ENCODE data around the gene PTPRF. TPM values are rescaled to one million over a fixed set of nuclear protein-coding genes. Genes with fewer than 3 reads are reported as not detected.

PTPRF gene
- total and polyA plus RNA-seq, 9 donors: 24.4 to 165 (median 76.8) TPM

DNA sequence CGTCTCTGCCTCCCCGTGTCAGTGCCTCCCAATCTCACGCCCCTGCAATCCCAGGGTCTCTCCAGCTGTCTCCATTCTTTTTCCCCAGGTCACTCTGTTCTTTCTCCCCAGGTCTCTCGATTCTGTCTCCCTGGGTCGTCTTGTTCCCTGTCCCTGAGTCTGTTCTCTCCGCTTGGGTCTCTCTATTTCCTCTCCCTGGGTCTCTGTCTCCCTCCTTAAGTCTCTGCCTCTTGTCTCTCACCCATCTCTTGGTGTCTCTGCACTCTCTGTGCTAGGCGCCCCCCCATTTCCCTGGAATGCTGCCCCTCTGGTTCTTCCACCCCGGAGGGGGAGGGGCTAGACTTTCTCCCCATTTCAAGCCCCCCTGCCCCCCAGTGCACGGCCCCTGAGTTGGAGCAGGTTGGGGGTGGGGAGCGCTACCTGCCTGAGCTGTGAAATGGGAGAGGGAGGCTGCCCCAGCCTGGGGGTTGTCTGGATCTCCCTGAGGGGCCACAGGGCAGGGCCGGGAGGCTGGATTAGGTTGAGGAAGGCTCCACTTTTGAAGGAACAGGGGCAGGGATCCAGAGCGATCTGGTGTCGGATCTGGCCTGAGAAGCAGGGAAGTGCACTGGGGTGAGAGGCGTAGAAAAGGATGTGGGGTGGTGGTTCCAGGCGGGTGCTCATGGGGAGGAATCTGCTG, 1.4 kb downstream of the PTPRF start:
- DNase-seq: peak in 1 of 5 donors; percentile 16
- no peaks in the 10 kb centered on the region for H3K36me3 ChIP-seq
- H3K27me3 ChIP-seq: no peaks in the 10 kb centered on the region
- peak overlapping the region; percentile 36 to 64 for H3K27ac ChIP-seq
- intact Hi-C loops (cut with DNase I): loop anchor here (2.0 to 10.0 kb wide), 9 partner anchors 35 to 403 kb away; partner anchors contain the start of genes KDM4A (in 2 of the 4), ST3GAL3 (in 2 of the 4) and ARTN (in 1 of the 4)
- H3K9me3 ChIP-seq: no peaks in the 10 kb centered on the region
- TF ChIP-seq POLR2A (IDR thresholded peaks at IDR 0.05) (no peak), CTCF (IDR thresholded peaks at IDR 0.05) (no peak), EP300 (IDR thresholded peaks at IDR 0.05) (no peak)
- peaks cover 5% of the 10 kb centered on the region for H3K4me1 ChIP-seq (ENCODE audit: insufficient read depth)
- peak overlapping the region; percentile 95 for H3K4me3 ChIP-seq
- 20 to 27% (median 24%) methylated on average over 15 of the region's 15 CpGs for WGBS, 3 donors

DNA sequence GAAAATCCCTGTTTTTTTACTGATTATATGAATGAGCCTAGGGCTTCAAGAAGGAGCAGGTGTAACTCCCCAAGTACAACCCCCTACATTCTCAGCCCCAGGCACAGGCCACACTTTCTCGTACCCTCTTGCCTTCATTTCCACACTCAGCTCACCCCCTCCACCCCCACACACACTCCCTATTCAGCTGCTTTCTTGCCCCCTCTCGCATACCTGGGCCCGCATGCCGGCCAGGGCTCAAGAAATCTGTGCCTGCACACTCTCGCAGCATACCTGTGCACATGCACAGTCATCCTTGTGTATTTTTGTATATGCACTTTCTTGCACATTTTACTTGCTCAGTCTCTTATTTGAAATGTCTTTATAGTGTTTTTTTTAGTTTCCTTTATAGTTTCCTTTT, 2.0 kb downstream of the PTPRF start:
- H3K4me3 ChIP-seq: no peak overlapping the region

DNA sequence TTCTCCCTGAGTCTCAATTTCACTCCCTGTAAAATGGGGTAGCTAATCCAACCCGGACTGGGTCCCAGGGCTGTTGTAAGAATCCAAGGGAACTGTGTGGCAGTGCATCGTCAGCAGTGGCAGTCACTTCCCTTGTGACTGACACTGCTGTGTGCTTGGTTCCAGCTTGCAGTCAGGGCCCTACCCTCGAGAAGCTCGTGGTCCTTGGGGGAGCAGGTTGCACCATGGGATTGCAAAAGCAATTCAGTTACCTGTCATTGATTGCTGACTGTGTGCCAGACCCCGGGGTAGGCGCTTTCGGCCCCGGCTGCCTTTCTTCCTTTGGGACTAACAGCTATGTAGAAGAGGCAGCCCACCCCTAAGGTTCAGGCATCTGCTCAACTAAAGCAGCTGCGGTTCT, 2.9 kb downstream of the PTPRF start:
- no peak for TF ChIP-seq EP300 (IDR thresholded peaks at IDR 0.05)
- no peak for TF ChIP-seq POLR2A (IDR thresholded peaks at IDR 0.05)
- TF ChIP-seq CTCF (IDR thresholded peaks at IDR 0.05): no peak
- intact Hi-C loops (cut with DNase I): loop anchor here (5.0 to 10.0 kb wide), 8 partner anchors 34 to 401 kb away; partner anchors contain the start of genes ST3GAL3 (in 2 of the 4), ARTN (in 1 of the 4) and KDM4A (in 1 of the 4)
- no peak overlapping the region for H3K27ac ChIP-seq
- no peak for DNase-seq
- no peak overlapping the region for H3K4me3 ChIP-seq
- no peaks in the 10 kb centered on the region for H3K9me3 ChIP-seq
- H3K27me3 ChIP-seq: no peaks in the 10 kb centered on the region
- peaks cover 5% of the 10 kb centered on the region for H3K4me1 ChIP-seq (ENCODE audit: insufficient read depth)
- H3K36me3 ChIP-seq: no peaks in the 10 kb centered on the region
- WGBS, 3 donors: 79 to 86% (median 81%) methylated on average over 9 of the region's 9 CpGs

More for the DNA sequence above, 2.0 kb downstream of the PTPRF start:
- 85 to 87% (median 86%) methylated on average over 5 of the region's 5 CpGs for WGBS, 3 donors
- Histone ChIP-seq H3K27me3 (no peaks in the 10 kb centered on the region), H3K27ac (peak overlapping the region in 1 of 2 donors; percentile 36), H3K4me1 (ENCODE audit: insufficient read depth) (peaks cover 5% of the 10 kb centered on the region), H3K36me3 (no peaks in the 10 kb centered on the region), H3K9me3 (no peaks in the 10 kb centered on the region)
- TF ChIP-seq EP300 (IDR thresholded peaks at IDR 0.05) (no peak), CTCF (IDR thresholded peaks at IDR 0.05) (no peak), POLR2A (IDR thresholded peaks at IDR 0.05) (no peak)
- DNase-seq: no peak
- intact Hi-C loops (cut with DNase I): loop anchor here (5.0 to 10.0 kb wide), 8 partner anchors 35 to 402 kb away; partner anchors contain the start of genes ST3GAL3 (in 2 of the 4), ARTN (in 1 of the 4) and KDM4A (in 1 of the 4)

DNA sequence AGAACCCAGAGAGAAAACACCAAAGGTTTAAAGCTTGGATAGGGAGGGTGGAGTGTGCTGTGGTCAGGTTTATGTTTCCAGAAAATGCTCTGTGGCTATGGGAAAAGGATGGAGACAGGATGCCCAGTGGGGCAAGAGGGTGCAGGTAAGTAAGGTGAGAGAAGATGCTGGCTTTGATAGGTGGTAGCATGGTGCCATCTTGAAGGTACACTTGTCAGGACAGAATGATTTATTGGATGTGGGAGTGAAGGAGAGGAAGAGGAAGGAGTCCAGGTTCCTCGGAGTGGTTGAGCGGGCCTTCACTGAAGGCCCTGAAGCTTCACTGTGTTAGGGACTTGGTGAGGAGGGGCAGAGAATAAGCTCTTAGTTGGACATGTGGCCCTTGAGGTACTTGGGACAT, 3.6 kb downstream of the PTPRF start:
- intact Hi-C loops (cut with DNase I): loop anchor here (5.0 to 10.0 kb wide), 8 partner anchors 33 to 401 kb away; partner anchors contain the start of genes ST3GAL3 (in 2 of the 4), ARTN (in 1 of the 4) and KDM4A (in 1 of the 4)
- WGBS, 3 donors: 81 to 87% (median 82%) methylated on average over 2 of the region's 2 CpGs
- no peaks in the 10 kb centered on the region for H3K36me3 ChIP-seq
- H3K4me1 ChIP-seq (ENCODE audit: insufficient read depth): peaks cover 5% of the 10 kb centered on the region
- H3K9me3 ChIP-seq: no peaks in the 10 kb centered on the region
- no peak overlapping the region for H3K4me3 ChIP-seq
- H3K27ac ChIP-seq: no peak overlapping the region
- peak in 1 of 5 donors; percentile 3 for DNase-seq
- no peak for TF ChIP-seq CTCF (IDR thresholded peaks at IDR 0.05)
- H3K27me3 ChIP-seq: no peaks in the 10 kb centered on the region

All from ovary (tissue), 9 donors.